HL-60 (cell line): ENCODE data around the gene ZNF575.

Experiments
- POLR2AphosphoS5 ChIP-seq: IDR thresholded peaks from 2 replicates; pipeline ENCODE4 v1.6.1; 2012; ENCODE audit warnings: low read depth
- REST ChIP-seq: IDR thresholded peaks from 2 replicates; pipeline ENCODE4 v1.6.1; 2012; ENCODE audit warnings: low read depth; ENCODE audit not compliant: insufficient replicate concordance
- SPI1 ChIP-seq: IDR thresholded peaks from 2 replicates; pipeline ENCODE4 v1.6.1; 2012; ENCODE audit warnings: low read depth, mild to moderate bottlenecking, borderline replicate concordance
- TF ChIP-seq, protein P1 (sequence below): IDR thresholded peaks from one replicate; pipeline ENCODE4 v1.5.1; 2011; ENCODE audit warnings: low read length, control low read depth, inconsistent platforms; ENCODE audit not compliant: insufficient read depth

GRCh38 chr19:43489979-43490599 lies 42.9 kb upstream of the ZNF575 start:
- TF ChIP-seq SPI1 (no peak), REST (no peak), POLR2AphosphoS5 (no peak)
- TF ChIP-seq, protein P1, sequence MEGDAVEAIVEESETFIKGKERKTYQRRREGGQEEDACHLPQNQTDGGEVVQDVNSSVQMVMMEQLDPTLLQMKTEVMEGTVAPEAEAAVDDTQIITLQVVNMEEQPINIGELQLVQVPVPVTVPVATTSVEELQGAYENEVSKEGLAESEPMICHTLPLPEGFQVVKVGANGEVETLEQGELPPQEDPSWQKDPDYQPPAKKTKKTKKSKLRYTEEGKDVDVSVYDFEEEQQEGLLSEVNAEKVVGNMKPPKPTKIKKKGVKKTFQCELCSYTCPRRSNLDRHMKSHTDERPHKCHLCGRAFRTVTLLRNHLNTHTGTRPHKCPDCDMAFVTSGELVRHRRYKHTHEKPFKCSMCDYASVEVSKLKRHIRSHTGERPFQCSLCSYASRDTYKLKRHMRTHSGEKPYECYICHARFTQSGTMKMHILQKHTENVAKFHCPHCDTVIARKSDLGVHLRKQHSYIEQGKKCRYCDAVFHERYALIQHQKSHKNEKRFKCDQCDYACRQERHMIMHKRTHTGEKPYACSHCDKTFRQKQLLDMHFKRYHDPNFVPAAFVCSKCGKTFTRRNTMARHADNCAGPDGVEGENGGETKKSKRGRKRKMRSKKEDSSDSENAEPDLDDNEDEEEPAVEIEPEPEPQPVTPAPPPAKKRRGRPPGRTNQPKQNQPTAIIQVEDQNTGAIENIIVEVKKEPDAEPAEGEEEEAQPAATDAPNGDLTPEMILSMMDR: no peak
